ENCODE data around the gene SH3GL1. TPM values are rescaled to one million over a fixed set of nuclear protein-coding genes. Genes with fewer than 3 reads are reported as not detected.

SH3GL1 gene
- total RNA-seq, 3 donors from 2014 or later = 25.6 to 52.5 (median 33.8) TPM

DNA sequence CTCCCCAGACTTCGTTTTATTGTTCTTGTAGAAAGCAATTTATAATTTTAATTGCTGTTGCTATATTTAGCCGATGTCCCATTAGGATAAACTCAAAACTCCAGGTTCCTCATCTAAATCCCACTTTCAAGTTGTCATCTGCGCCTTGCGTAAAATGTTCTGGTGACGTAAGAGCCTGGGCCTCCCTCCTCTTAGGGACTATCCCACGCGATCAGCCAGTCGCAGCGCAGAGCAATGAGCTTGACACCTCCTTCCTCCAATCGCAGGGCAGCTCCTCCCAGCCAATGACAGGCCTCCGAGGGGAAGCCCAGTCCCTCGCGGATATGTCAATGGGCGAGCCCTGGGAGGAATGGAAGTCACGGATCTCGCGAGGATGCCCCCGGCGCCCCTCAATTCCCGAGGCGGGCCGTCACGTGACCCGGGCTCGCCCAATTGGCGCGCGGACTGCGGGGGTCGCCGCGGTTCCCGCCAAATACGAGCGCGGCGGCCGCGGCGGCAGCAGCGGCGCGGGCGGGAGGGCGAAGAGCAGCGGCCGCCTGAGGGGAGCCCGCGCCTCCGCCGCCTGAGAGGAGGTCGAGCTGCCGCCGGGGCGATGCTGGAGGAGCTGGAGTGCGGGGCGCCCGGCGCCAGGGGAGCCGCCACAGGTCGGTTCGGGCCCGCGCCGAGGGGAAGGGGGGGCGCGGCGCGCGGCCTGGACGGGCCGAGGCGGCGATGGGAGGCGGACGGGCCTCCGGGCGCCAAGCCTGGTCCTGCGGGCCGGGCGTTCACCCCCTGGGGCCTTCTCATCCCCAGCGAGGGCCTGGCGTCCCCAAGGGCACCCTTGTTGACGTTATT is 2.0 kb upstream of the SH3GL1 start, which contains the start of gene CHAF1A:
TSS of gene CHAF1A (plus strand) at position 470 of the 834 bp plus-strand sequence. CDS start at position 593, 123 bp downstream.
- Histone ChIP-seq H3K27me3 (no peaks in the 10 kb centered on the region), H3K4me1 (peaks cover 8 to 13% of the 10 kb centered on the region in 2 donors), H3K4me3 (peak within 1 kb of the TSS; percentile 62 to 95 (median 89)), H3K9me3 (no peaks in the 10 kb centered on the region), H3K36me3 (no peaks in the 10 kb centered on the region), H3K27ac (peak within 1 kb of the TSS; percentile 90 to 97)
- intact Hi-C loops (cut with DNase I; ENCODE audit: low total_unique reads) = no loop called here
- no peak for TF ChIP-seq POLR2A (IDR thresholded peaks at IDR 0.05)
- TF ChIP-seq POLR2AphosphoS5 (IDR thresholded peaks at IDR 0.05) = peak; percentile 38 to 94 (median 93)
- TF ChIP-seq, protein P1, sequence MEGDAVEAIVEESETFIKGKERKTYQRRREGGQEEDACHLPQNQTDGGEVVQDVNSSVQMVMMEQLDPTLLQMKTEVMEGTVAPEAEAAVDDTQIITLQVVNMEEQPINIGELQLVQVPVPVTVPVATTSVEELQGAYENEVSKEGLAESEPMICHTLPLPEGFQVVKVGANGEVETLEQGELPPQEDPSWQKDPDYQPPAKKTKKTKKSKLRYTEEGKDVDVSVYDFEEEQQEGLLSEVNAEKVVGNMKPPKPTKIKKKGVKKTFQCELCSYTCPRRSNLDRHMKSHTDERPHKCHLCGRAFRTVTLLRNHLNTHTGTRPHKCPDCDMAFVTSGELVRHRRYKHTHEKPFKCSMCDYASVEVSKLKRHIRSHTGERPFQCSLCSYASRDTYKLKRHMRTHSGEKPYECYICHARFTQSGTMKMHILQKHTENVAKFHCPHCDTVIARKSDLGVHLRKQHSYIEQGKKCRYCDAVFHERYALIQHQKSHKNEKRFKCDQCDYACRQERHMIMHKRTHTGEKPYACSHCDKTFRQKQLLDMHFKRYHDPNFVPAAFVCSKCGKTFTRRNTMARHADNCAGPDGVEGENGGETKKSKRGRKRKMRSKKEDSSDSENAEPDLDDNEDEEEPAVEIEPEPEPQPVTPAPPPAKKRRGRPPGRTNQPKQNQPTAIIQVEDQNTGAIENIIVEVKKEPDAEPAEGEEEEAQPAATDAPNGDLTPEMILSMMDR (IDR thresholded peaks at IDR 0.05) = no peak
- peak; percentile 99 to 100 for DNase-seq (ENCODE audit: low spot score in 2 of 2)

DNA sequence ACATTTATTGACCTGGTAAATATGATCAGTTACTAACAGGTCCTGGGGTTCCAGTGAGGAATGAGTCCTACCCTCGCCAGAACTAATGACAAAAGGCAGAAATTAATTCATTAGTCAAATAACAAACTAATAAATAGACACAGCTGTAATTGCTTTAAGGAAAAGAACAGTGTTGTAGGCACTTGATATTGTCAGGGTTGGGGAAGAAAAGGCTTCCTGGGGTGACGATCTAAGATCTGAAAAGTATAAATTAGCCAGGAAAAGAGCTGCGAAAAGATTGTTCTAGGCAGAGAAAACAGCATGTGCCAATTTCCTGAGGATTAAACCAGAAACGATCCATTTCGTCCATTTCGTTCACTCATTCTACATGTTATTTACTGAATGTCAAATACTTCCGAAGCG is 1.4 kb upstream of the SH3GL1 start:
- H3K4me1 ChIP-seq = peaks cover 8 to 13% of the 10 kb centered on the region in 2 donors
- no peaks in the 10 kb centered on the region for H3K9me3 ChIP-seq
- H3K4me3 ChIP-seq = peak overlapping the region; percentile 19 to 95 (median 89)
- peak overlapping the region; percentile 90 to 97 for H3K27ac ChIP-seq
- intact Hi-C loops (cut with DNase I; ENCODE audit: low total_unique reads) = no loop called here
- no peaks in the 10 kb centered on the region for H3K27me3 ChIP-seq
- no peaks in the 10 kb centered on the region for H3K36me3 ChIP-seq
- TF ChIP-seq POLR2A (IDR thresholded peaks at IDR 0.05) = no peak
- TF ChIP-seq, protein P1 (IDR thresholded peaks at IDR 0.05) = no peak
- no peak for TF ChIP-seq POLR2AphosphoS5 (IDR thresholded peaks at IDR 0.05)
- DNase-seq (ENCODE audit: low spot score in 2 of 2) = no peak

DNA sequence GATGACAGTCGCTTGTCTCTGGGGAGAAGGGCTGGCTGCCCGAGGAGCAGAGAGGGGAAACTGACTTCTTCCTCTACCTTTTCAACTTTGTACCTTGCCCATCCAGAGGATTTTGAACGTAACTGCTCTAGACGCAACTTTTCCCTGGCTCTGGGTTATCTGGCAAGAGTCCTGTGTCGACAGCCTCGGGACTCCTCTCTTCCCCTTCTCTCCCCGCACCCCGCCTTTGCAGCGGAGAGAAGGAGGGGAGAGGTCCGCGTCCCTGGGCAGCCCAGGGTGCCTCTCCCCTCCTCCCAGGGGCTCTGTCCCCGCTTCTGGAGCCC is 574 bp downstream of the SH3GL1 start:
- Histone ChIP-seq H3K4me1 (peaks cover 8 to 13% of the 10 kb centered on the region in 2 donors), H3K36me3 (no peaks in the 10 kb centered on the region), H3K27ac (peak overlapping the region; percentile 95), H3K9me3 (no peaks in the 10 kb centered on the region), H3K27me3 (no peaks in the 10 kb centered on the region), H3K4me3 (peak overlapping the region; percentile 92 to 99 (median 94))
- no peak for DNase-seq (ENCODE audit: low spot score in 2 of 2)
- TF ChIP-seq POLR2A (IDR thresholded peaks at IDR 0.05) (no peak), POLR2AphosphoS5 (IDR thresholded peaks at IDR 0.05) (no peak)
- TF ChIP-seq, protein P1 (IDR thresholded peaks at IDR 0.05) = no peak
- intact Hi-C loops (cut with DNase I; ENCODE audit: low total_unique reads) = no loop called here

DNA sequence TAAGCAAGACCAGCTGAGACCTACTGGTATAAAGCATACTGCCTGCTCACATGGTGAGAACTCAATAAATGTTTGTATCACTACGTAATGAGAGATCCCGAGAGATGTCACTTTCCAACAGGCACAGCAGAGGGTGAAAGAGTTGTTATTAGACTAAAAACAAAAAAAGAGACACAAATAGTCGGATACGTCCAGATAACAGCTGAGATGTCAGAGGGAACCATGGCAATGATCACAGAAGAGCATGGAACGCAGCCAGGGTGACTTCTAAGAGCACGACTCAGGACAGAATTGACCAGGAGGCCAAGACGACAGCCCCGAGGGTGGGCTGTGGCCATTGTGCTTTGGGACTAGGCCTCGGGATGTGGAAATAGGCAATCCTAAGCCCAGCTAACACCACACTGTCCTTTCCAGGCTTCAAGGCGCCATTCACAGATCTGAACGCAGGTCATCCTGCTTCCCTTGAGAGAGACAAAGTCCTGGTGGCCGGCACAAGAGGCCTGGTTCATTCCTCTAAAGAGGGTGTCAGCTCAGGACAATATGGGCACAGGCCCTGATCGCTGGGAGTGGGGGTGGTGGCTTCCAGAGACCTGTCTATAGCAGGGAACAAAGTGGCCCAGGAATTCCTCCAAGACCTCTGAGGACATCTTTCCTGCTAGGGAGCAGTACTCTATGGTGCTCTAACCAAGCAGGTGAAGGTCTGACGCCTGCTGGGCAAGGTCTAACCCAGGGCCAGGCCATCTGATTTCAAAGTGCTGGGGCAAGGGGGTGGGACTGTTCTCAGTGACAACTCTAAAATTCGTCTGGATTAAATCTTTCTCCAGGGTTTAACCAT is 3.2 kb downstream of the SH3GL1 start:
- TF ChIP-seq POLR2AphosphoS5 (IDR thresholded peaks at IDR 0.05) (no peak), POLR2A (IDR thresholded peaks at IDR 0.05) (no peak)
- TF ChIP-seq, protein P1 (IDR thresholded peaks at IDR 0.05) = no peak
- intact Hi-C loops (cut with DNase I; ENCODE audit: low total_unique reads) = no loop called here
- Histone ChIP-seq H3K27me3 (no peaks in the 10 kb centered on the region), H3K36me3 (no peaks in the 10 kb centered on the region), H3K27ac (peak overlapping the region in 1 of 2 donors; percentile 26), H3K4me1 (peaks cover 1 to 4% of the 10 kb centered on the region in 2 donors), H3K4me3 (no peak overlapping the region), H3K9me3 (no peaks in the 10 kb centered on the region)
- DNase-seq (ENCODE audit: low spot score in 2 of 2) = no peak

Measured in breast epithelium (tissue), 4 donors.